OCI-LY7 (cell line): ENCODE measurements around the gene LACTB.

Experiments
- EZH2phosphoT487 ChIP-seq: fragments of 200-600 bp; sonication (generic); IDR thresholded peaks from 2 replicates; pipeline ENCODE4 v1.6.1; 2018; ENCODE audit warnings: low read depth, borderline replicate concordance, mild to moderate bottlenecking, mixed run types, antibody characterized with exemption, low read length, moderate library complexity, mixed read lengths
- TF ChIP-seq, protein P1 (sequence below): fragments of 200-600 bp; sonication (generic); conservative IDR thresholded peaks from 2 replicates; pipeline ENCODE4 v1.5.1; 2014; ENCODE audit warnings: mild to moderate bottlenecking, antibody characterized with exemption, low read length, moderate library complexity, mixed read lengths

DNA sequence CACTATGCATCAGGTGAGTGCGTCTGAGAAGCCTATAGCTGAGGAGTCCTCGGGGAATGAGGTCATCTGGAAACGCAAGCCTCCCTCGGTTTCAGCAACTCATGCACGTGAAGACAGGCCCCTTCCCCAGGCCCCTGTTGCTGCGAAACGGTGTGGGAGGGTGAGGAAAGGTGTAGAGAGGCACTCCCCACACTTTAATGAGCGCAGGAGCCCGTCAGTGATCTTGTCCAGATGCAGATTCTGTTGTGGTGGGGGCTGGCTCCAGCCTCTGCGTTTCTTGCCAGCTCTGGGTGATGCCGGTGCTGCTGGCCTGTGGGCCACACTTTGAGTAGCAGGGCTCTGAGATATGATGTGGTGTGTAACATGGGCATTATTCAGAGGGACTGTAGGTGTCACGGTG lies 38.6 kb upstream of the LACTB start:
- TF ChIP-seq, protein P1, sequence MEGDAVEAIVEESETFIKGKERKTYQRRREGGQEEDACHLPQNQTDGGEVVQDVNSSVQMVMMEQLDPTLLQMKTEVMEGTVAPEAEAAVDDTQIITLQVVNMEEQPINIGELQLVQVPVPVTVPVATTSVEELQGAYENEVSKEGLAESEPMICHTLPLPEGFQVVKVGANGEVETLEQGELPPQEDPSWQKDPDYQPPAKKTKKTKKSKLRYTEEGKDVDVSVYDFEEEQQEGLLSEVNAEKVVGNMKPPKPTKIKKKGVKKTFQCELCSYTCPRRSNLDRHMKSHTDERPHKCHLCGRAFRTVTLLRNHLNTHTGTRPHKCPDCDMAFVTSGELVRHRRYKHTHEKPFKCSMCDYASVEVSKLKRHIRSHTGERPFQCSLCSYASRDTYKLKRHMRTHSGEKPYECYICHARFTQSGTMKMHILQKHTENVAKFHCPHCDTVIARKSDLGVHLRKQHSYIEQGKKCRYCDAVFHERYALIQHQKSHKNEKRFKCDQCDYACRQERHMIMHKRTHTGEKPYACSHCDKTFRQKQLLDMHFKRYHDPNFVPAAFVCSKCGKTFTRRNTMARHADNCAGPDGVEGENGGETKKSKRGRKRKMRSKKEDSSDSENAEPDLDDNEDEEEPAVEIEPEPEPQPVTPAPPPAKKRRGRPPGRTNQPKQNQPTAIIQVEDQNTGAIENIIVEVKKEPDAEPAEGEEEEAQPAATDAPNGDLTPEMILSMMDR, result no peak
- no peak for TF ChIP-seq EZH2phosphoT487
